ENCODE measurements around the gene HTATIP2. TPM values are rescaled to one million over a fixed set of nuclear protein-coding genes. Genes with fewer than 3 reads are reported as not detected.

Gene HTATIP2
- total and polyA plus RNA-seq, 4 donors = 9.3 to 69.3 (median 39.6) TPM

DNA sequence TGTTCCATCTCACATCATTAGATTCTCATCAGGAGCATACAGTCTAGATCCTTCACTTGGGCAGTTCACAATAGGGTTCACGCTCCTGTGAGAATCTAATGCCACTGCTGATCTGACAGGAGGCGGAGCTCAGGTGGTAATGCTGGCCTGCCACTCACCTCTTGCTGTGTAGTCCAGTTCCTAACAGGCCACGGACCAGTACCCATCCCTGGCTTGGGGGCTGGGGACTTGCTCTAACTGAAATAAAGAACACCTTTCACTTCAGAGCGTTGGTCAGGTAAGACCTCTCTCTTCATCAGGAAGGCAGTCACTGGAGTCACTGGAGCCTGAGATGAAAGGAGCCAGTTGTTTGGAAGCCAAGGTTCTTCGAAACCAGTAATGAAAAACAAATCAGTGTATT lies 65.7 kb downstream of the HTATIP2 start:
- H3K9ac ChIP-seq (ENCODE audit: insufficient read depth in 1 of 2, low read length in 2 of 2) = no peak overlapping the region
- no peaks in the 10 kb centered on the region for H3K4me1 ChIP-seq (ENCODE audit: control insufficient read depth in 5 of 5, insufficient read depth in 5 of 5, low read length in 5 of 5)
- H3K27ac ChIP-seq (ENCODE audit: low read depth in 1 of 2, low read length in 1 of 2) = no peak overlapping the region
- peaks cover 0 to 9% (median 3%) of the 10 kb centered on the region in 4 donors for H3K36me3 ChIP-seq (ENCODE audit: control insufficient read depth in 4 of 4, insufficient read depth in 4 of 4, low read length in 4 of 4)
- 95 to 97% methylated on average over 5 of the region's 5 CpGs for WGBS, 2 donors
- H3K27me3 ChIP-seq (ENCODE audit: control insufficient read depth in 3 of 3, insufficient read depth in 3 of 3, low read length in 2 of 3) = no peaks in the 10 kb centered on the region
- no peaks in the 10 kb centered on the region for H3K9me3 ChIP-seq (ENCODE audit: control insufficient read depth in 4 of 4, insufficient read depth in 3 of 4, low read length in 3 of 4)
- no peak for ATAC-seq (ENCODE audit: insufficient read depth, low FRiP score)
- no peak overlapping the region for H3K4me3 ChIP-seq
- no peak for DNase-seq
- TF ChIP-seq, protein P1, sequence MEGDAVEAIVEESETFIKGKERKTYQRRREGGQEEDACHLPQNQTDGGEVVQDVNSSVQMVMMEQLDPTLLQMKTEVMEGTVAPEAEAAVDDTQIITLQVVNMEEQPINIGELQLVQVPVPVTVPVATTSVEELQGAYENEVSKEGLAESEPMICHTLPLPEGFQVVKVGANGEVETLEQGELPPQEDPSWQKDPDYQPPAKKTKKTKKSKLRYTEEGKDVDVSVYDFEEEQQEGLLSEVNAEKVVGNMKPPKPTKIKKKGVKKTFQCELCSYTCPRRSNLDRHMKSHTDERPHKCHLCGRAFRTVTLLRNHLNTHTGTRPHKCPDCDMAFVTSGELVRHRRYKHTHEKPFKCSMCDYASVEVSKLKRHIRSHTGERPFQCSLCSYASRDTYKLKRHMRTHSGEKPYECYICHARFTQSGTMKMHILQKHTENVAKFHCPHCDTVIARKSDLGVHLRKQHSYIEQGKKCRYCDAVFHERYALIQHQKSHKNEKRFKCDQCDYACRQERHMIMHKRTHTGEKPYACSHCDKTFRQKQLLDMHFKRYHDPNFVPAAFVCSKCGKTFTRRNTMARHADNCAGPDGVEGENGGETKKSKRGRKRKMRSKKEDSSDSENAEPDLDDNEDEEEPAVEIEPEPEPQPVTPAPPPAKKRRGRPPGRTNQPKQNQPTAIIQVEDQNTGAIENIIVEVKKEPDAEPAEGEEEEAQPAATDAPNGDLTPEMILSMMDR (IDR thresholded peaks at IDR 0.05; ENCODE audit: control extremely low read depth, extremely low read depth) = no peak

Other genes with a start within 250 kb of the HTATIP2 start
- gene DBX1, start 203.2 kb upstream of the HTATIP2 start, total RNA-seq = not detected
- not detected for gene DBX1, start 203.2 kb upstream of the HTATIP2 start, polyA plus RNA-seq
- 10 to 100 TPM; 12.3 to 19.7 TPM for gene PRMT3, start 24.0 kb downstream of the HTATIP2 start, total RNA-seq
- 1 to 10 TPM; 8.2 to 8.3 TPM for gene PRMT3, start 24.0 kb downstream of the HTATIP2 start, polyA plus RNA-seq
- not detected for gene SLC6A5, start 235.9 kb downstream of the HTATIP2 start, total RNA-seq
- not detected for gene SLC6A5, start 235.9 kb downstream of the HTATIP2 start, polyA plus RNA-seq

All from lung (tissue), 12 donors.